ENCODE measurements around the gene INSIG1.

INSIG1 gene

GRCh38 chr7:155333346-155334234, 35.9 kb downstream of the INSIG1 start:
- 0 out of 2 replicates have a peak overlapping the region, but pooled peaks have one; percentile 4 for H3K9ac ChIP-seq (ENCODE audit: low read depth, low read length)
- H3K79me2 ChIP-seq (ENCODE audit: insufficient read depth, low read length) = no peaks in the 10 kb centered on the region
- peaks cover 42% of the 10 kb centered on the region for H3K4me1 ChIP-seq (ENCODE audit: insufficient read depth, low read length)
- no peak for TF ChIP-seq EZH2 (IDR thresholded peaks at IDR 0.05; ENCODE audit: borderline replicate concordance, low read depth, low read length, severe bottlenecking)
- no peak for TF ChIP-seq CTCF (IDR thresholded peaks at IDR 0.05; ENCODE audit: borderline replicate concordance, extremely low read depth, low read length, poor library complexity, severe bottlenecking)
- DNase-seq = peak; percentile 71
- H3K27me3 ChIP-seq (ENCODE audit: insufficient read depth, low read length, poor library complexity) = no peaks in the 10 kb centered on the region
- H2AFZ ChIP-seq (ENCODE audit: low read depth, low read length) = no peak overlapping the region
- H3K9me3 ChIP-seq (ENCODE audit: insufficient read depth, low read length, severe bottlenecking) = peaks cover 8% of the 10 kb centered on the region
- H3K36me3 ChIP-seq (ENCODE audit: insufficient read depth, low read length) = no peaks in the 10 kb centered on the region
- peak overlapping the region; percentile 66 for H3K27ac ChIP-seq (ENCODE audit: low read length)
- no peak overlapping the region for H3K4me3 ChIP-seq (ENCODE audit: low read depth in 1 of 2, low read length in 2 of 2)
- H4K20me1 ChIP-seq (ENCODE audit: insufficient read depth, low read length) = peaks cover 7% of the 10 kb centered on the region; the same call in 1 of the 2 replicates
- H3K4me2 ChIP-seq (ENCODE audit: insufficient read depth, low read length) = peak overlapping the region; percentile 43
- ATAC-seq (ENCODE audit: insufficient read depth, low read depth) = peak; percentile 92

- ATAC-seq (ENCODE audit: insufficient read depth, low read depth) = no peak
- Histone ChIP-seq H3K79me2 (ENCODE audit: insufficient read depth, low read length) (no peaks in the 10 kb centered on the region), H2AFZ (ENCODE audit: low read depth, low read length) (no peak overlapping the region), H3K27ac (ENCODE audit: low read length) (no peak overlapping the region), H3K9ac (ENCODE audit: low read depth, low read length) (no peak overlapping the region), H3K36me3 (ENCODE audit: insufficient read depth, low read length) (no peaks in the 10 kb centered on the region), H3K4me2 (ENCODE audit: insufficient read depth, low read length) (no peak overlapping the region), H3K9me3 (ENCODE audit: insufficient read depth, low read length, severe bottlenecking) (peaks cover 2% of the 10 kb centered on the region), H3K4me3 (ENCODE audit: low read depth in 1 of 2, low read length in 2 of 2) (no peak overlapping the region), H3K4me1 (ENCODE audit: insufficient read depth, low read length) (peaks cover 65% of the 10 kb centered on the region), H4K20me1 (ENCODE audit: insufficient read depth, low read length) (peaks cover 8% of the 10 kb centered on the region; the same call in 1 of the 2 replicates), H3K27me3 (ENCODE audit: insufficient read depth, low read length, poor library complexity) (no peaks in the 10 kb centered on the region)
- no peak for DNase-seq
- TF ChIP-seq CTCF (IDR thresholded peaks at IDR 0.05; ENCODE audit: borderline replicate concordance, extremely low read depth, low read length, poor library complexity, severe bottlenecking) (no peak), EZH2 (IDR thresholded peaks at IDR 0.05; ENCODE audit: borderline replicate concordance, low read depth, low read length, severe bottlenecking) (no peak)
These were observed 39.3 kb downstream of the INSIG1 start for GRCh38 chr7:155336812-155337602.

- Histone ChIP-seq H3K27ac (ENCODE audit: low read length) (peak overlapping the region; percentile 90), H3K36me3 (ENCODE audit: insufficient read depth, low read length) (no peaks in the 10 kb centered on the region), H4K20me1 (ENCODE audit: insufficient read depth, low read length) (peaks cover 8% of the 10 kb centered on the region; the same call in 1 of the 2 replicates), H2AFZ (ENCODE audit: low read depth, low read length) (no peak overlapping the region), H3K79me2 (ENCODE audit: insufficient read depth, low read length) (no peaks in the 10 kb centered on the region), H3K4me3 (ENCODE audit: low read depth in 1 of 2, low read length in 2 of 2) (peak overlapping the region in 1 of 2 experiments; percentile 23; a peak in 2 of 4 replicates), H3K4me1 (ENCODE audit: insufficient read depth, low read length) (peaks cover 58% of the 10 kb centered on the region), H3K4me2 (ENCODE audit: insufficient read depth, low read length) (peak overlapping the region; percentile 65), H3K27me3 (ENCODE audit: insufficient read depth, low read length, poor library complexity) (no peaks in the 10 kb centered on the region), H3K9ac (ENCODE audit: low read depth, low read length) (peak overlapping the region; percentile 43), H3K9me3 (ENCODE audit: insufficient read depth, low read length, severe bottlenecking) (peaks cover 5% of the 10 kb centered on the region)
- TF ChIP-seq EZH2 (IDR thresholded peaks at IDR 0.05; ENCODE audit: borderline replicate concordance, low read depth, low read length, severe bottlenecking) = no peak
- no peak for TF ChIP-seq CTCF (IDR thresholded peaks at IDR 0.05; ENCODE audit: borderline replicate concordance, extremely low read depth, low read length, poor library complexity, severe bottlenecking)
- DNase-seq (no peak), ATAC-seq (ENCODE audit: insufficient read depth, low read depth) (peak; percentile 10)
These were observed 40.4 kb downstream of the INSIG1 start for GRCh38 chr7:155337946-155338631.

Data from DND-41 (cell line).